ENCODE measurements around the gene MAB21L4. TPM values are rescaled to one million over a fixed set of nuclear protein-coding genes. Genes with fewer than 3 reads are reported as not detected.
A peak's percentile ranks its signal among the peaks of the same experiment; 100 is the strongest.

Gene MAB21L4
- polyA plus RNA-seq (2012; ENCODE audit: insufficient read depth, insufficient read length, low read depth) = not detected

- Histone ChIP-seq H3K36me3 (no peaks in the 10 kb centered on the region), H3K27me3 (no peaks in the 10 kb centered on the region), H3K4me1 (no peaks in the 10 kb centered on the region), H3K9me3 (no peaks in the 10 kb centered on the region), H3K4me3 (ENCODE audit: low read depth, low read length) (no peak within 1 kb of the TSS)
- no peak for DNase-seq
- TF ChIP-seq, protein P1, sequence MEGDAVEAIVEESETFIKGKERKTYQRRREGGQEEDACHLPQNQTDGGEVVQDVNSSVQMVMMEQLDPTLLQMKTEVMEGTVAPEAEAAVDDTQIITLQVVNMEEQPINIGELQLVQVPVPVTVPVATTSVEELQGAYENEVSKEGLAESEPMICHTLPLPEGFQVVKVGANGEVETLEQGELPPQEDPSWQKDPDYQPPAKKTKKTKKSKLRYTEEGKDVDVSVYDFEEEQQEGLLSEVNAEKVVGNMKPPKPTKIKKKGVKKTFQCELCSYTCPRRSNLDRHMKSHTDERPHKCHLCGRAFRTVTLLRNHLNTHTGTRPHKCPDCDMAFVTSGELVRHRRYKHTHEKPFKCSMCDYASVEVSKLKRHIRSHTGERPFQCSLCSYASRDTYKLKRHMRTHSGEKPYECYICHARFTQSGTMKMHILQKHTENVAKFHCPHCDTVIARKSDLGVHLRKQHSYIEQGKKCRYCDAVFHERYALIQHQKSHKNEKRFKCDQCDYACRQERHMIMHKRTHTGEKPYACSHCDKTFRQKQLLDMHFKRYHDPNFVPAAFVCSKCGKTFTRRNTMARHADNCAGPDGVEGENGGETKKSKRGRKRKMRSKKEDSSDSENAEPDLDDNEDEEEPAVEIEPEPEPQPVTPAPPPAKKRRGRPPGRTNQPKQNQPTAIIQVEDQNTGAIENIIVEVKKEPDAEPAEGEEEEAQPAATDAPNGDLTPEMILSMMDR (IDR thresholded peaks at IDR 0.05; ENCODE audit: low read depth, low read length) = no peak
Observed at GRCh38 chr2:240895656-240896388, at the start of gene MAB21L4. Gene MAB21L4 (minus strand): TSS chr2:240896156. CDS start chr2:240895997, 159 bp downstream.

DNA sequence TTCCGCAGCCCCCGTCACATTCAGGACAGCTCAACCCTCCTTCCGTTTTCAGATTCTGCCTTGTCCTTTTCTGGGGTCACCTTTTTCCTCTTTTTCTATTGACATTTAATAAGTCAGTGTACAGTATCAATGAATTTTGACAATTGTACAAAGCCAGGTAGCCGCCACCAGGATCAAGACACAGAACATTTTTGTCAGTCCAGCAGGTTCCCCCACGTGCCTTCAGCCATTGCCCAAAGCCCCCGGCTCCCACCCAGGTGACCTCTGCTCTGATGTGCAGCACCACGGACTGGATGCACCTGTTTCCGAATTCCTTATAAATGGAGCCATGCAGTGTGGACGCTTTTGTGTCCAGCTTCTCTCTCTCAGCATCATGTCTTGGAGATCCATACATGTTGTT is 40.1 kb upstream of the MAB21L4 start:
- DNase-seq = no peak
- no peaks in the 10 kb centered on the region; the same call in 1 of the 2 replicates for H3K9me3 ChIP-seq
- no peaks in the 10 kb centered on the region; the same call in 1 of the 2 replicates for H3K27me3 ChIP-seq

GRCh38 chr2:240935103-240935876 is 39.3 kb upstream of the MAB21L4 start:
- H3K4me1 ChIP-seq = no peaks in the 10 kb centered on the region
- H3K4me3 ChIP-seq (ENCODE audit: low read depth, low read length) = no peak overlapping the region
- no peaks in the 10 kb centered on the region; the same call in 1 of the 2 replicates for H3K9me3 ChIP-seq
- TF ChIP-seq, protein P1 (IDR thresholded peaks at IDR 0.05; ENCODE audit: low read depth, low read length) = no peak
- peak; percentile 24 for DNase-seq
- no peaks in the 10 kb centered on the region for H3K36me3 ChIP-seq
- H3K27me3 ChIP-seq = no peaks in the 10 kb centered on the region; the same call in 1 of the 2 replicates

More for the DNA sequence above, 40.1 kb upstream of the MAB21L4 start:
- H3K4me3 ChIP-seq (ENCODE audit: low read depth, low read length) = no peak overlapping the region
- no peaks in the 10 kb centered on the region for H3K4me1 ChIP-seq
- H3K36me3 ChIP-seq = no peaks in the 10 kb centered on the region
- TF ChIP-seq, protein P1 (IDR thresholded peaks at IDR 0.05; ENCODE audit: low read depth, low read length) = no peak

DNA sequence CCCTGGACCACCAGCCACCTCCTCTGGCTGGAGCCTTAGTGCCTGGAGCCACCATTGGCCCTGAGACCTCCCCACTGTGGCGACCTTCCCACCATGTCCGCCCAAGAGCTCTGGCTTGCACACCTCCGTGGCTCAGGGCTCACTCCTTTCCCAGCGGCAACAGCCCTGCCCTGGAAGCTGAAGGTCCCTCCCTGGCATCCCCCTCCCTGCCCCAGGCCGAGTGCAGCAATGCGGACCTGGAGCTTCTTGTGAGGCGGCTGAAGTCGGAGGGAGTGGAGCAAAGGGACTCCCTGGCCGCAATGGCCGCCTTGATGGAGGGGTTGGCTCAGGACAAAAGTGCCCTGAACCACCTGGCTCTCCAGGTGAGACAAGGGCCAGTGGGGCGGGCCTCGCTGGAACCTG is 38.7 kb upstream of the MAB21L4 start:
- no peaks in the 10 kb centered on the region for H3K4me1 ChIP-seq
- TF ChIP-seq, protein P1 (IDR thresholded peaks at IDR 0.05; ENCODE audit: low read depth, low read length) = no peak

GRCh38 chr2:240933966-240934700 is 38.2 kb upstream of the MAB21L4 start:
- Histone ChIP-seq H3K27me3 (no peaks in the 10 kb centered on the region), H3K36me3 (no peaks in the 10 kb centered on the region), H3K9me3 (no peaks in the 10 kb centered on the region; the same call in 1 of the 2 replicates), H3K4me1 (no peaks in the 10 kb centered on the region), H3K4me3 (ENCODE audit: low read depth, low read length) (no peak overlapping the region)
- DNase-seq = peak; percentile 7
- TF ChIP-seq, protein P1 (IDR thresholded peaks at IDR 0.05; ENCODE audit: low read depth, low read length) = no peak

More for the DNA sequence above, 38.7 kb upstream of the MAB21L4 start:
- Histone ChIP-seq H3K9me3 (no peaks in the 10 kb centered on the region; the same call in 1 of the 2 replicates), H3K27me3 (no peaks in the 10 kb centered on the region; the same call in 1 of the 2 replicates), H3K4me3 (ENCODE audit: low read depth, low read length) (no peak overlapping the region), H3K36me3 (no peaks in the 10 kb centered on the region)
- DNase-seq = no peak

Measured in BE2C (cell line).